Endothelial cell of umbilical vein (primary cell): ENCODE results near the gene FBXO8. TPM values are rescaled to one million over a fixed set of nuclear protein-coding genes. Genes with fewer than 3 reads are reported as not detected.

Experiments
- BruUV-seq: library from RNA; stranded (reverse); fragments of 400-500 nt; replicated peaks from 2 replicates; lab custom pipeline; 2021; lab: Mats Ljungman, UMichigan
- CTCF ChIA-PET: fragments of 300-600, 350-600 bp; sonication (Branson Sonifier 250); formaldehyde crosslinking; loops from one replicate; lab custom pipeline; 2021; ENCODE audit warnings: antibody characterized with exemption, inconsistent platforms; lab: Charles Lee
- POLR2A ChIA-PET: fragments of 300-600, 350-600 bp; sonication (Branson Sonifier 250); formaldehyde crosslinking; loops from one replicate; lab custom pipeline; 2021; ENCODE audit warnings: antibody characterized with exemption, inconsistent platforms; lab: Charles Lee
- DNase-seq: peaks from one replicate; pipeline ENCODE4 v3.0.0-alpha.2; 2011; ENCODE audit warnings: low read depth, low spot score
- FAIRE-seq: peaks from 2 replicates; lab custom pipeline; 2011; peaks lifted over from hg19 to GRCh38; lab: Jason Lieb, UNC
- H2AFZ ChIP-seq: 2 replicates; pipeline ENCODE4 v1.6.0; 2012; ENCODE audit warnings: low read depth, low read length, control low read depth, inconsistent platforms
- H3K27ac ChIP-seq: 2 replicates; pipeline ENCODE4 v1.5.1; 2011; ENCODE audit warnings: low read depth, mild to moderate bottlenecking, control low read depth, low read length, moderate library complexity; ENCODE audit not compliant: insufficient read depth
- H3K27me3 ChIP-seq, 2 experiments: 2 replicates each; pipeline versions ENCODE4 v1.6.0 to v1.6.1; 2011; ENCODE audit warnings: low read length in 2 of 2, mixed read lengths in 1 of 2; ENCODE audit not compliant: control insufficient read depth in 2 of 2, insufficient read depth in 2 of 2
- H3K36me3 ChIP-seq, 2 experiments: 2 replicates in 1 of 2; 3 replicates in 1 of 2; pipeline ENCODE4 v1.5.1; 2011; ENCODE audit warnings: low read length in 2 of 2, mild to moderate bottlenecking in 1 of 2, moderate library complexity in 1 of 2; ENCODE audit not compliant: control insufficient read depth in 2 of 2, insufficient read depth in 2 of 2; ENCODE audit errors: extremely low read depth in 1 of 2
- H3K4me1 ChIP-seq: 3 replicates; pipeline ENCODE4 v1.5.1; 2011; ENCODE audit warnings: mild to moderate bottlenecking, low read length; ENCODE audit not compliant: control insufficient read depth, insufficient read depth; ENCODE audit errors: extremely low read depth
- H3K4me2 ChIP-seq: 2 replicates; pipeline ENCODE4 v1.6.1; 2011; ENCODE audit warnings: low read length, control low read depth, mixed read lengths; ENCODE audit not compliant: insufficient read depth
- H3K4me3 ChIP-seq, 3 experiments: fragments of 200-600 bp in 1 of 3; sonication (generic), shearing (Covaris generic) in 1 of 3; replicated peaks in 1 of 3; 2 replicates each; pipeline ENCODE4 v1.5.1; 2011 to 2016; ENCODE audit warnings: control low read depth in 3 of 3, low read length in 3 of 3, mild to moderate bottlenecking in 2 of 3, inconsistent platforms in 1 of 3, low read depth in 1 of 3, moderate library complexity in 1 of 3; ENCODE audit not compliant: insufficient read depth in 1 of 3
- H3K79me2 ChIP-seq: 2 replicates; pipeline ENCODE4 v1.6.0; 2012; ENCODE audit warnings: low read length, inconsistent platforms; ENCODE audit not compliant: control insufficient read depth, insufficient read depth
- H3K9ac ChIP-seq: replicated peaks from 2 replicates; pipeline ENCODE3; 2011; ENCODE audit warnings: low read length, control low read depth; ENCODE audit not compliant: insufficient read depth; ENCODE audit errors: extremely low read depth
- H3K9me1 ChIP-seq: replicated peaks from 3 replicates; pipeline ENCODE4 v1.6.0; 2011; ENCODE audit warnings: mild to moderate bottlenecking, low read length; ENCODE audit not compliant: control insufficient read depth, insufficient read depth; ENCODE audit errors: extremely low read depth
- H3K9me3 ChIP-seq: replicated peaks from 2 replicates; pipeline ENCODE4 v1.5.1; 2012; ENCODE audit warnings: low read length, inconsistent platforms; ENCODE audit not compliant: control insufficient read depth, insufficient read depth
- H4K20me1 ChIP-seq: replicated peaks from 2 replicates; pipeline ENCODE3; 2011; ENCODE audit warnings: mild to moderate bottlenecking, low read length; ENCODE audit not compliant: control insufficient read depth, insufficient read depth; ENCODE audit errors: extremely low read depth
- EZH2 ChIP-seq: IDR thresholded peaks from 2 replicates; pipeline ENCODE4 v1.6.1; 2012; ENCODE audit warnings: borderline replicate concordance, low read depth, mild to moderate bottlenecking, moderate library complexity, low read length, inconsistent platforms; ENCODE audit not compliant: severe bottlenecking
- FOS ChIP-seq: IDR thresholded peaks from 2 replicates; pipeline ENCODE4 v1.6.1; 2011; ENCODE audit warnings: mild to moderate bottlenecking, low read length, moderate library complexity, borderline replicate concordance; ENCODE audit not compliant: insufficient read depth
- GATA2 ChIP-seq: IDR thresholded peaks from 2 replicates; pipeline ENCODE4 v1.7.0; 2011; ENCODE audit warnings: low read depth, mild to moderate bottlenecking, moderate library complexity, mixed read lengths, low read length; ENCODE audit not compliant: insufficient read length, insufficient read depth
- JUN ChIP-seq: IDR thresholded peaks from 2 replicates; pipeline ENCODE4 v1.6.1; 2011; ENCODE audit warnings: borderline replicate concordance, low read depth; ENCODE audit not compliant: insufficient read length, insufficient read depth
- MYC ChIP-seq: IDR thresholded peaks from one replicate; pipeline ENCODE4 v1.6.1; 2011; ENCODE audit warnings: mild to moderate bottlenecking, low read depth, low read length
- POLR2A ChIP-seq: IDR thresholded peaks from 2 replicates; pipeline ENCODE4 v1.6.1; 2012; ENCODE audit warnings: low read depth, mild to moderate bottlenecking, control low read depth, low read length
- POLR2AphosphoS5 ChIP-seq: IDR thresholded peaks from 2 replicates; pipeline ENCODE4 v1.6.1; 2012; ENCODE audit warnings: low read depth, mild to moderate bottlenecking, control low read depth, low read length, moderate library complexity; ENCODE audit not compliant: insufficient read depth
- dilution Hi-C: fragments of 300-500 bp; cut with MboI; formaldehyde crosslinking; loops from one replicate; pipeline ENCODE4 v1.15.0; 2019; ENCODE audit warnings: low sequenced_read_pairs; ENCODE audit not compliant: extremely low pct_ligation_motif_present
- intact Hi-C: fragments of 100-400 bp; cut with micrococcal nuclease; formaldehyde crosslinking; loops from one replicate; pipeline ENCODE4 v1.10.0; 2022
- polyA plus RNA-seq, 4 experiments: library from polyadenylated mRNA; depleted of rRNA in 3 of 4; stranded (reverse) in 3 of 4; unstranded in 1 of 4; fragments of >200 nt; gene quantifications; 2 replicates each; pipeline versions ENCODE4 v1.2.1 to v1.2.3, GENCODE V29; 2011 to 2012; ENCODE audit warnings: missing spikeins in 1 of 4
- total RNA-seq: library from RNA; stranded (reverse); gene quantifications from 2 replicates; pipeline ENCODE4 v1.2.3, GENCODE V29; 2021
- TF ChIP-seq, protein P1 (sequence below), 2 donors: IDR thresholded peaks; 1 replicate in 1 of 2; 2 replicates in 1 of 2; pipeline ENCODE4 v1.5.1; 2011; ENCODE audit warnings: low read length in 2 of 2, mild to moderate bottlenecking in 2 of 2, moderate library complexity in 2 of 2, control low read depth in 1 of 2, inconsistent platforms in 1 of 2, low read depth in 1 of 2; ENCODE audit not compliant: insufficient read depth in 1 of 2; ENCODE audit errors: extremely low read depth in 1 of 2
- TF ChIP-seq, protein P2 (sequence below): IDR thresholded peaks from 2 replicates; pipeline ENCODE4 v1.6.1; 2011; ENCODE audit not compliant: insufficient read depth, insufficient read length

FBXO8 gene
- total and polyA plus RNA-seq, 2 donors (not counting 3 experiments of a cell fraction or from before 2014, with no cell fraction given) = 9.9 to 14.5 TPM

DNA sequence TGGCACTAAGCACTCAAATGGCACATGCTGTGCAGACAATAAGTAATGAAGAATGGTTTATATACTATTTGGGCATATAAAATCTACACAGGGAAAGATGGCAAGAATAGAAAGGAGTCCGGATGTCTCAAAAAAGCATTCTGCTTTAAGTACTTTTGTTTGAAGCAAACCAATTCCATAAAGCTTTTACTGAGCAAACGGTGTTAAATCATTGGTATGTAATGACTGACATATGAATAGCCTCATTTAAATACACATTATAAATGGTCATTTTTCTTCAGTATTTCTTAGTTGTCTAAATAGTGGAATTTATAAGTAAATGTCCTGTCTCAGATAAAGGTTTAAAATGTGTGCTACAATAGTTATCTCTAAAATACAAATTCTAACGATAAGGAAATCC lies 6.0 kb downstream of the FBXO8 start:
- TF ChIP-seq GATA2 = no peak
- CTCF ChIA-PET = no interaction called here
- H3K9me3 ChIP-seq = no peaks in the 10 kb centered on the region
- H3K27ac ChIP-seq = no peak overlapping the region
- FAIRE-seq = no peak
- H3K79me2 ChIP-seq = peaks cover 25% of the 10 kb centered on the region
- no peaks in the 10 kb centered on the region for H3K27me3 ChIP-seq
- POLR2A ChIA-PET = no interaction called here
- dilution Hi-C loops = no loop called here
- no peak overlapping the region for H3K4me2 ChIP-seq
- no peak for DNase-seq
- no TSS peak for BruUV-seq
- no peaks in the 10 kb centered on the region for H3K9me1 ChIP-seq
- no peak overlapping the region for H2AFZ ChIP-seq
- no peak overlapping the region for H3K4me3 ChIP-seq
- intact Hi-C loops = no loop called here
- no peaks in the 10 kb centered on the region for H4K20me1 ChIP-seq
- H3K9ac ChIP-seq = no peak overlapping the region
- no peaks in the 10 kb centered on the region for H3K36me3 ChIP-seq
- peaks cover 5% of the 10 kb centered on the region for H3K4me1 ChIP-seq

DNA sequence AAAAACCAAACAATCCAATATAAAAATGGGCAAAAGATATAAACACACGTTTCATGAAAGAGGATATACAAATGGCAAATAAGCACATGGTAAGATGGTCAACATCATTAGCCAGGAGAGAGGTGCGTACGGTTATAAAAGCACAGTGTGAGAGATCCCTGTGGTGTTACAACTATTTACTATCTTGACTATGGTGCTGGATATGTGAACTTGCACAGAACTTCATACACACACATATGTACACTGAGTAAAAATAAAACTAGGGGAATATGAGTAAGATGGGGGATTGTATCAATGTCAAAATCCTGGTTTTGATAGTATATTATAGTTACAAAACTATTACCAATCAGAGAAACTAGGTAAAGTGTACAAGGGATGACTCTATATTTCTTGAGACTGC lies 8.4 kb downstream of the FBXO8 start:
- Histone ChIP-seq H4K20me1 (no peaks in the 10 kb centered on the region), H2AFZ (no peak overlapping the region), H3K79me2 (peaks cover 13% of the 10 kb centered on the region), H3K9ac (no peak overlapping the region), H3K36me3 (no peaks in the 10 kb centered on the region), H3K4me2 (no peak overlapping the region), H3K9me1 (no peaks in the 10 kb centered on the region), H3K27me3 (no peaks in the 10 kb centered on the region), H3K4me1 (no peaks in the 10 kb centered on the region), H3K27ac (no peak overlapping the region), H3K4me3 (no peak overlapping the region), H3K9me3 (no peaks in the 10 kb centered on the region)
- no peak for TF ChIP-seq GATA2
- TF ChIP-seq MYC = no peak
- no peak for TF ChIP-seq EZH2
- TF ChIP-seq POLR2AphosphoS5 = no peak
- TF ChIP-seq, protein P1, sequence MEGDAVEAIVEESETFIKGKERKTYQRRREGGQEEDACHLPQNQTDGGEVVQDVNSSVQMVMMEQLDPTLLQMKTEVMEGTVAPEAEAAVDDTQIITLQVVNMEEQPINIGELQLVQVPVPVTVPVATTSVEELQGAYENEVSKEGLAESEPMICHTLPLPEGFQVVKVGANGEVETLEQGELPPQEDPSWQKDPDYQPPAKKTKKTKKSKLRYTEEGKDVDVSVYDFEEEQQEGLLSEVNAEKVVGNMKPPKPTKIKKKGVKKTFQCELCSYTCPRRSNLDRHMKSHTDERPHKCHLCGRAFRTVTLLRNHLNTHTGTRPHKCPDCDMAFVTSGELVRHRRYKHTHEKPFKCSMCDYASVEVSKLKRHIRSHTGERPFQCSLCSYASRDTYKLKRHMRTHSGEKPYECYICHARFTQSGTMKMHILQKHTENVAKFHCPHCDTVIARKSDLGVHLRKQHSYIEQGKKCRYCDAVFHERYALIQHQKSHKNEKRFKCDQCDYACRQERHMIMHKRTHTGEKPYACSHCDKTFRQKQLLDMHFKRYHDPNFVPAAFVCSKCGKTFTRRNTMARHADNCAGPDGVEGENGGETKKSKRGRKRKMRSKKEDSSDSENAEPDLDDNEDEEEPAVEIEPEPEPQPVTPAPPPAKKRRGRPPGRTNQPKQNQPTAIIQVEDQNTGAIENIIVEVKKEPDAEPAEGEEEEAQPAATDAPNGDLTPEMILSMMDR (IDR thresholded peaks at IDR 0.05; ENCODE audit: extremely low read depth in 1 of 2, insufficient read depth in 1 of 2, low read depth in 1 of 2, low read length in 2 of 2) = no peak
- TF ChIP-seq FOS = no peak
- no peak for TF ChIP-seq POLR2A
- no peak for TF ChIP-seq JUN
- TF ChIP-seq, protein P2, sequence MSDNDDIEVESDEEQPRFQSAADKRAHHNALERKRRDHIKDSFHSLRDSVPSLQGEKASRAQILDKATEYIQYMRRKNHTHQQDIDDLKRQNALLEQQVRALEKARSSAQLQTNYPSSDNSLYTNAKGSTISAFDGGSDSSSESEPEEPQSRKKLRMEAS = no peak
- intact Hi-C loops (no loop called here), dilution Hi-C loops (no loop called here)
- FAIRE-seq (no peak), DNase-seq (no peak)
- BruUV-seq = no TSS peak
- ChIA-PET POLR2A (no interaction called here), CTCF (no interaction called here)
